GM23338 (cell line): Measurements from ENCODE around the gene TSPAN7. TPM values are rescaled to one million over a fixed set of nuclear protein-coding genes. Genes with fewer than 3 reads are reported as not detected.

Experiments used
- ATAC-seq: fragments of 200-7000 bp; cut with Tn5 transposase; 3 replicates; pipeline ENCODE4 v1.9.1; 2020
- DNase-seq: peaks from one replicate; pipeline ENCODE4 v3.0.0-alpha.2; 2015; ENCODE audit warnings: low spot score
- H2AFZ ChIP-seq: fragments of 200-600 bp; sonication (generic); 2 replicates; pipeline ENCODE4 v1.8.0; 2016; ENCODE audit warnings: antibody characterized with exemption, mild to moderate bottlenecking, moderate library complexity
- H3F3A ChIP-seq: fragments of 200-600 bp; sonication (generic); replicated peaks from 2 replicates; pipeline ENCODE4 v1.8.0; 2017; ENCODE audit warnings: antibody characterized with exemption, mixed run types, low read depth
- H3K27ac ChIP-seq: fragments of 200-600 bp; sonication (generic); 2 replicates; pipeline ENCODE4 v1.6.1; 2016; ENCODE audit warnings: low read depth
- H3K27me3 ChIP-seq: fragments of 200-600 bp; sonication (generic); 2 replicates; pipeline ENCODE4 v1.8.0; 2016; ENCODE audit warnings: mild to moderate bottlenecking, mixed run types, moderate library complexity; ENCODE audit not compliant: insufficient read depth
- H3K36me3 ChIP-seq: fragments of 200-600 bp; sonication (generic); 2 replicates; pipeline ENCODE4 v1.8.0; 2016; ENCODE audit warnings: mild to moderate bottlenecking; ENCODE audit not compliant: insufficient read depth
- H3K4me1 ChIP-seq: fragments of 200-600 bp; sonication (generic); 2 replicates; pipeline ENCODE4 v1.8.0; 2016; ENCODE audit warnings: mild to moderate bottlenecking, moderate library complexity; ENCODE audit not compliant: insufficient read depth
- H3K4me2 ChIP-seq: fragments of 200-600 bp; sonication (generic); 2 replicates; pipeline ENCODE4 v1.7.1; 2017; ENCODE audit warnings: mixed run types
- H3K4me3 ChIP-seq: fragments of 200-600 bp; sonication (generic); 2 replicates; pipeline ENCODE4 v1.6.1; 2016; ENCODE audit warnings: mixed run types
- H3K79me2 ChIP-seq: fragments of 200-600 bp; sonication (generic); replicated peaks from 2 replicates; pipeline ENCODE4 v1.8.0; 2017; ENCODE audit warnings: mild to moderate bottlenecking; ENCODE audit not compliant: insufficient read depth
- H3K9me2 ChIP-seq: fragments of 200-600 bp; sonication (generic); 2 replicates; pipeline ENCODE4 v1.8.0; 2017; ENCODE audit not compliant: insufficient read depth
- H4K20me1 ChIP-seq: fragments of 200-600 bp; sonication (generic); replicated peaks from 2 replicates; pipeline ENCODE4 v1.8.0; 2017; ENCODE audit warnings: mild to moderate bottlenecking; ENCODE audit not compliant: insufficient read depth
- H3K27ac Mint-ChIP-seq: 2 replicates; pipeline ENCODE4 v1.8.0; 2020; ENCODE audit warnings: inconsistent platforms, mild to moderate bottlenecking, moderate library complexity, mixed read lengths
- H3K27me3 Mint-ChIP-seq: 3 replicates; pipeline ENCODE4 v1.8.0; 2022; ENCODE audit warnings: low read depth, mild to moderate bottlenecking, moderate library complexity, mixed read lengths, inconsistent platforms; ENCODE audit not compliant: insufficient read depth, poor library complexity
- H3K36me3 Mint-ChIP-seq: 3 replicates; pipeline ENCODE4 v1.8.0; 2021; ENCODE audit warnings: low read depth, mild to moderate bottlenecking, inconsistent platforms, moderate library complexity, mixed read lengths
- H3K4me1 Mint-ChIP-seq: 3 replicates; pipeline ENCODE4 v1.8.0; 2020; ENCODE audit warnings: mild to moderate bottlenecking, inconsistent platforms, mixed read lengths
- H3K4me3 Mint-ChIP-seq: 3 replicates; pipeline ENCODE4 v1.8.0; 2021; ENCODE audit warnings: moderate library complexity, mild to moderate bottlenecking, inconsistent platforms, mixed read lengths
- H3K9me3 Mint-ChIP-seq: 3 replicates; pipeline ENCODE4 v1.8.0; 2020; ENCODE audit warnings: moderate library complexity, mild to moderate bottlenecking, inconsistent platforms, mixed read lengths
- CREB1 ChIP-seq: fragments of 250-450 bp; sonication (Bioruptor Pico); IDR thresholded peaks from 2 replicates; pipeline ENCODE4 v1.5.0; 2020; ENCODE audit warnings: low read depth, mild to moderate bottlenecking, moderate library complexity
- EZH2 ChIP-seq: fragments of 200-600 bp; sonication (generic); IDR thresholded peaks from one replicate; pipeline ENCODE4 v1.8.0; 2017; ENCODE audit warnings: antibody characterized with exemption, mild to moderate bottlenecking, low read depth; ENCODE audit not compliant: unreplicated experiment
- EZH2phosphoT487 ChIP-seq: fragments of 200-600 bp; sonication (generic); IDR thresholded peaks from one replicate; pipeline ENCODE4 v1.8.1; 2018; ENCODE audit warnings: antibody characterized with exemption; ENCODE audit not compliant: unreplicated experiment
- JUNB ChIP-seq: IDR thresholded peaks from one replicate; pipeline ENCODE4 v1.6.1; 2016; ENCODE audit warnings: antibody characterized with exemption; ENCODE audit not compliant: unreplicated experiment
- NANOG ChIP-seq: IDR thresholded peaks from 2 replicates; pipeline ENCODE4 v1.6.1; 2016; ENCODE audit warnings: antibody characterized with exemption, borderline replicate concordance
- POLR2AphosphoS5 ChIP-seq: IDR thresholded peaks from 2 replicates; pipeline ENCODE4 v1.6.1; 2016; ENCODE audit warnings: antibody characterized with exemption, low read depth
- ZNF114 ChIP-seq: fragments of 250-450 bp; sonication (Bioruptor Pico); IDR thresholded peaks from 2 replicates; pipeline ENCODE4 v1.5.0; 2020; ENCODE audit warnings: mild to moderate bottlenecking, moderate library complexity
- ZNF331 ChIP-seq: fragments of 250-450 bp; sonication (Bioruptor Pico); IDR thresholded peaks from 2 replicates; pipeline ENCODE4 v1.5.0; 2020; ENCODE audit warnings: low read depth, mild to moderate bottlenecking, moderate library complexity
- polyA plus RNA-seq: library from polyadenylated mRNA; unstranded; fragments of >200 nt; fragmentation: Nextera tagmentation; extraction: Ambion mirVana; gene quantifications from 2 replicates; pipeline ENCODE4 v1.2.1, GENCODE V29; 2016
- total RNA-seq: library from RNA; depleted of rRNA; stranded (reverse); fragments of >200 nt; shearing (Covaris generic); gene quantifications from 2 replicates; pipeline ENCODE4 v1.2.3, GENCODE V29; 2014
- TF ChIP-seq, protein P1 (sequence below): IDR thresholded peaks from one replicate; pipeline ENCODE4 v1.6.1; 2018; ENCODE audit warnings: antibody characterized with exemption; ENCODE audit not compliant: unreplicated experiment

Gene TSPAN7
- total and polyA plus RNA-seq, 2 experiments from 2014 or later: 7.2 to 11.5 TPM

GRCh38 chrX:38610849-38611248 is 49.5 kb downstream of the TSPAN7 start (continued):
- TF ChIP-seq, protein P1, sequence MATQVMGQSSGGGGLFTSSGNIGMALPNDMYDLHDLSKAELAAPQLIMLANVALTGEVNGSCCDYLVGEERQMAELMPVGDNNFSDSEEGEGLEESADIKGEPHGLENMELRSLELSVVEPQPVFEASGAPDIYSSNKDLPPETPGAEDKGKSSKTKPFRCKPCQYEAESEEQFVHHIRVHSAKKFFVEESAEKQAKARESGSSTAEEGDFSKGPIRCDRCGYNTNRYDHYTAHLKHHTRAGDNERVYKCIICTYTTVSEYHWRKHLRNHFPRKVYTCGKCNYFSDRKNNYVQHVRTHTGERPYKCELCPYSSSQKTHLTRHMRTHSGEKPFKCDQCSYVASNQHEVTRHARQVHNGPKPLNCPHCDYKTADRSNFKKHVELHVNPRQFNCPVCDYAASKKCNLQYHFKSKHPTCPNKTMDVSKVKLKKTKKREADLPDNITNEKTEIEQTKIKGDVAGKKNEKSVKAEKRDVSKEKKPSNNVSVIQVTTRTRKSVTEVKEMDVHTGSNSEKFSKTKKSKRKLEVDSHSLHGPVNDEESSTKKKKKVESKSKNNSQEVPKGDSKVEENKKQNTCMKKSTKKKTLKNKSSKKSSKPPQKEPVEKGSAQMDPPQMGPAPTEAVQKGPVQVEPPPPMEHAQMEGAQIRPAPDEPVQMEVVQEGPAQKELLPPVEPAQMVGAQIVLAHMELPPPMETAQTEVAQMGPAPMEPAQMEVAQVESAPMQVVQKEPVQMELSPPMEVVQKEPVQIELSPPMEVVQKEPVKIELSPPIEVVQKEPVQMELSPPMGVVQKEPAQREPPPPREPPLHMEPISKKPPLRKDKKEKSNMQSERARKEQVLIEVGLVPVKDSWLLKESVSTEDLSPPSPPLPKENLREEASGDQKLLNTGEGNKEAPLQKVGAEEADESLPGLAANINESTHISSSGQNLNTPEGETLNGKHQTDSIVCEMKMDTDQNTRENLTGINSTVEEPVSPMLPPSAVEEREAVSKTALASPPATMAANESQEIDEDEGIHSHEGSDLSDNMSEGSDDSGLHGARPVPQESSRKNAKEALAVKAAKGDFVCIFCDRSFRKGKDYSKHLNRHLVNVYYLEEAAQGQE: no peak
- TF ChIP-seq EZH2phosphoT487 (no peak), CREB1 (CRISPR knock-in tag) (no peak)

- H3K4me3 ChIP-seq: no peak overlapping the region
- ATAC-seq (no peak), DNase-seq (no peak)
- no peaks in the 10 kb centered on the region for H3K27me3 ChIP-seq
- H3K4me1 Mint-ChIP-seq: peaks cover 12% of the 10 kb centered on the region; the same call in 2 of the 3 replicates
- H3K4me2 ChIP-seq: no peak overlapping the region
- no peaks in the 10 kb centered on the region for H3K79me2 ChIP-seq
- no peaks in the 10 kb centered on the region for H3K4me1 ChIP-seq
- H3K27ac Mint-ChIP-seq: no peak overlapping the region
- no peaks in the 10 kb centered on the region for H3K27me3 Mint-ChIP-seq
- no peaks in the 10 kb centered on the region for H3K36me3 ChIP-seq
- H3F3A ChIP-seq: no peaks in the 10 kb centered on the region
- no peak overlapping the region for H3K27ac ChIP-seq
- no peaks in the 10 kb centered on the region for H4K20me1 ChIP-seq
- no peaks in the 10 kb centered on the region for H3K36me3 Mint-ChIP-seq
- H3K9me3 Mint-ChIP-seq: no peaks in the 10 kb centered on the region
- H2AFZ ChIP-seq: no peak overlapping the region
- TF ChIP-seq JUNB: no peak
- no peak for TF ChIP-seq EZH2phosphoT487
- no peak for TF ChIP-seq ZNF114 (CRISPR knock-in tag)
- TF ChIP-seq, protein P1: no peak
- TF ChIP-seq POLR2AphosphoS5: no peak
- no peak for TF ChIP-seq EZH2
- H3K9me2 ChIP-seq: no peaks in the 10 kb centered on the region
- no peak overlapping the region for H3K4me3 Mint-ChIP-seq
Observed at GRCh38 chrX:38612281-38612680, 50.9 kb downstream of the TSPAN7 start.

DNA sequence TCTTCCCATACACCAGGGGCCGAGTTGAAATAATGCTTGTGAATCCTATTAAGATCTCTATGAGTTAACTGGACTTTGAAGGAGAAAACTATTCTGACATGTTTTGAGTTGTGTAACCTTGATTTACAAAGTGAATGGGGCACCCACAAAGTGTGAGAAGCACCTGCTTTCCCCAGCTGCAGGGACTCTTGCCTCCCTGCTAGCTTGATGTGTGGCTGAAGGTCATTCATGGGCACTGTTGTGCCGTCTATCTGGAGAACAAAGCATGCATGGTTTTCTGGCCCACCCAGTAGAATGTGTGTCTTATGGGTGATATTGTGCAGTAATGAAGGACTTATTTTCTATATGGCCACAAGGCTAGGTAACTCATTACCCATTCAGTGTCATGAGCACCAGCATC is 53.1 kb downstream of the TSPAN7 start:
- H3K27me3 Mint-ChIP-seq: no peaks in the 10 kb centered on the region
- H3K27ac ChIP-seq: no peak overlapping the region
- H3K27me3 ChIP-seq: no peaks in the 10 kb centered on the region
- H3K9me3 Mint-ChIP-seq: no peaks in the 10 kb centered on the region
- no peaks in the 10 kb centered on the region for H3K9me2 ChIP-seq
- H3F3A ChIP-seq: no peaks in the 10 kb centered on the region
- H3K4me3 Mint-ChIP-seq: no peak overlapping the region
- H4K20me1 ChIP-seq: no peaks in the 10 kb centered on the region
- H2AFZ ChIP-seq: no peak overlapping the region
- ATAC-seq (no peak), DNase-seq (no peak)
- peaks cover 12% of the 10 kb centered on the region; the same call in 2 of the 3 replicates for H3K4me1 Mint-ChIP-seq
- no peaks in the 10 kb centered on the region for H3K4me1 ChIP-seq
- H3K4me2 ChIP-seq: no peak overlapping the region
- H3K36me3 ChIP-seq: no peaks in the 10 kb centered on the region
- H3K27ac Mint-ChIP-seq: no peak overlapping the region
- no peaks in the 10 kb centered on the region for H3K36me3 Mint-ChIP-seq
- no peak overlapping the region for H3K4me3 ChIP-seq
- H3K79me2 ChIP-seq: no peaks in the 10 kb centered on the region
- TF ChIP-seq NANOG (no peak), JUNB (no peak), ZNF331 (CRISPR knock-in tag) (no peak)
